Measurements from ENCODE around the gene MAP2K2. TPM values are rescaled to one million over a fixed set of nuclear protein-coding genes. Genes with fewer than 3 reads are reported as not detected.
A peak's percentile ranks its signal among the peaks of the same experiment; 100 is the strongest.

Gene MAP2K2
- total and polyA plus RNA-seq, 9 of the 15 experiments (the other 6 are each of a cell fraction or from before 2014, with no cell fraction given): 1.0 to 151 (median 58.3) TPM

- TF ChIP-seq, protein P1, sequence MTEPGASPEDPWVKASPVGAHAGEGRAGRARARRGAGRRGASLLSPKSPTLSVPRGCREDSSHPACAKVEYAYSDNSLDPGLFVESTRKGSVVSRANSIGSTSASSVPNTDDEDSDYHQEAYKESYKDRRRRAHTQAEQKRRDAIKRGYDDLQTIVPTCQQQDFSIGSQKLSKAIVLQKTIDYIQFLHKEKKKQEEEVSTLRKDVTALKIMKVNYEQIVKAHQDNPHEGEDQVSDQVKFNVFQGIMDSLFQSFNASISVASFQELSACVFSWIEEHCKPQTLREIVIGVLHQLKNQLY (CRISPR knock-in tag; conservative IDR thresholded peaks at IDR 0.05): no peak
- no peak for TF ChIP-seq RUNX1 (IDR thresholded peaks at IDR 0.05; ENCODE audit: low read depth)
- TF ChIP-seq MTA3 (IDR thresholded peaks at IDR 0.05; ENCODE audit: borderline replicate concordance): peak; percentile 78
- TF ChIP-seq TEAD4 (IDR thresholded peaks at IDR 0.05; ENCODE audit: low read length): no peak
- no peak for TF ChIP-seq TEAD4 (CRISPR knock-in tag; IDR thresholded peaks at IDR 0.05; ENCODE audit: borderline replicate concordance)
- peak; percentile 70; the same call in 1 of the 2 replicates for TF ChIP-seq SIN3B (IDR thresholded peaks at IDR 0.05; ENCODE audit: low read depth)
- TF ChIP-seq DEAF1 (CRISPR knock-in tag; IDR thresholded peaks at IDR 0.05): no peak
- no peak for TF ChIP-seq KLF10 (CRISPR knock-in tag; IDR thresholded peaks at IDR 0.05)
- no peak for TF ChIP-seq ZNF57 (CRISPR knock-in tag; IDR thresholded peaks at IDR 0.05)
- TF ChIP-seq SREBF1 (IDR thresholded peaks at IDR 0.05; ENCODE audit: borderline replicate concordance, low read depth, low read length): no peak
- no peak for TF ChIP-seq THRA (IDR thresholded peaks at IDR 0.05)
- no peak for TF ChIP-seq HES1 (IDR thresholded peaks at IDR 0.05; ENCODE audit: low read depth)
- TF ChIP-seq HMGXB4 (CRISPR knock-in tag; IDR thresholded peaks at IDR 0.05): no peak
- TF ChIP-seq, protein P2, sequence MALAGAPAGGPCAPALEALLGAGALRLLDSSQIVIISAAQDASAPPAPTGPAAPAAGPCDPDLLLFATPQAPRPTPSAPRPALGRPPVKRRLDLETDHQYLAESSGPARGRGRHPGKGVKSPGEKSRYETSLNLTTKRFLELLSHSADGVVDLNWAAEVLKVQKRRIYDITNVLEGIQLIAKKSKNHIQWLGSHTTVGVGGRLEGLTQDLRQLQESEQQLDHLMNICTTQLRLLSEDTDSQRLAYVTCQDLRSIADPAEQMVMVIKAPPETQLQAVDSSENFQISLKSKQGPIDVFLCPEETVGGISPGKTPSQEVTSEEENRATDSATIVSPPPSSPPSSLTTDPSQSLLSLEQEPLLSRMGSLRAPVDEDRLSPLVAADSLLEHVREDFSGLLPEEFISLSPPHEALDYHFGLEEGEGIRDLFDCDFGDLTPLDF (CRISPR knock-in tag; IDR thresholded peaks at IDR 0.05): no peak
- TF ChIP-seq ZKSCAN1 (IDR thresholded peaks at IDR 0.05; ENCODE audit: low read depth, low read length): 0 out of 2 replicates have a peak, but pooled peaks have one; percentile 60
- 0 out of 2 replicates have a peak, but pooled peaks have one; percentile 35 for TF ChIP-seq NR2C2 (CRISPR knock-in tag; IDR thresholded peaks at IDR 0.05)
- peak; percentile 59; the same call in 1 of the 2 replicates for TF ChIP-seq NR2C2 (tag; IDR thresholded peaks at IDR 0.05)
- TF ChIP-seq RBM14 (IDR thresholded peaks at IDR 0.05; ENCODE audit: borderline replicate concordance, insufficient read depth, low read depth, low read length): no peak
- TF ChIP-seq SMAD1 (IDR thresholded peaks at IDR 0.05; ENCODE audit: low read depth, low read length, partially characterized antibody): peak; percentile 43
- no peak for TF ChIP-seq HNRNPUL1 (IDR thresholded peaks at IDR 0.05; ENCODE audit: low read length)
Measured at GRCh38 chr19:4123615-4124568, at the start of gene MAP2K2 (continued).
